Measurements from ENCODE around the gene TDRD6.

The TDRD6 gene

GRCh38 chr6:46748940-46749503, 61.3 kb downstream of the TDRD6 start:
- no peak for DNase-seq
- Histone ChIP-seq H3K4me3 (ENCODE audit: low read depth, low read length) (no peak overlapping the region), H3K9me3 (ENCODE audit: severe bottlenecking) (no peaks in the 10 kb centered on the region), H3K36me3 (no peaks in the 10 kb centered on the region), H3K27me3 (ENCODE audit: insufficient read depth, low read depth, severe bottlenecking) (no peaks in the 10 kb centered on the region), H3K27ac (no peak overlapping the region)
- TF ChIP-seq CTCF (IDR thresholded peaks at IDR 0.05; ENCODE audit: low read depth, low read length) = no peak

DNA sequence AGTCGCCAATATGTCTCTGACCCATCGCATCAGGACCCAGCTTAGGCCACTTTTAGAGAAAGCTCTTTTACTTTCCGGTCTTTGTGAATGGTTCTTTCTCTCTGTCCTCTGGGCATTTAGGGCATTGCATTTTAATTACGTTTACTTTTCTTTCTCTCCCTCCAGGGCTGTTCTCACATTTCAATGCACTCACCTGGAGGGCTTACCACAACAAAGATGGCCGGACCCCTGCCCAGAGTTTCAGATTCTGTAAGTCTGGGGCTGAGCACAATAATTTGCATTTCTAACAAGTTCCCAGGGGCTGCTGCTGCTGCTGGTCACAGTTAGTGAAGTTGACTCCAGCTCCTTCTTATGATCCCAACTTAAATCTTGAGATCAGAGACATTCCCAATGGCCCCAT, 62.0 kb downstream of the TDRD6 start:
- Histone ChIP-seq H3K9me3 (ENCODE audit: severe bottlenecking) (no peaks in the 10 kb centered on the region), H3K36me3 (no peaks in the 10 kb centered on the region), H3K27me3 (ENCODE audit: insufficient read depth, low read depth, severe bottlenecking) (no peaks in the 10 kb centered on the region), H3K4me3 (ENCODE audit: low read depth, low read length) (no peak overlapping the region), H3K27ac (no peak overlapping the region)
- no peak for DNase-seq
- TF ChIP-seq CTCF (IDR thresholded peaks at IDR 0.05; ENCODE audit: low read depth, low read length) = no peak

GRCh38 chr6:46751658-46752057, 64.0 kb downstream of the TDRD6 start:
- H3K4me3 ChIP-seq (ENCODE audit: low read depth, low read length) = no peak overlapping the region
- DNase-seq = no peak
- H3K36me3 ChIP-seq = no peaks in the 10 kb centered on the region
- H3K9me3 ChIP-seq (ENCODE audit: severe bottlenecking) = no peaks in the 10 kb centered on the region
- no peak overlapping the region for H3K27ac ChIP-seq
- H3K27me3 ChIP-seq (ENCODE audit: insufficient read depth, low read depth, severe bottlenecking) = no peaks in the 10 kb centered on the region
- no peak for TF ChIP-seq CTCF (IDR thresholded peaks at IDR 0.05; ENCODE audit: low read depth, low read length)
